Lower lobe of right lung (tissue), 2 donors: ENCODE results near the gene BCO1. TPM values are rescaled to one million over a fixed set of nuclear protein-coding genes. Genes with fewer than 3 reads are reported as not detected.

Experiments used
- ATAC-seq, 2 donors: fragments of 200-7000 bp; cut with Tn5 transposase; one replicate each; pipeline ENCODE4 v1.9.1; 2020 to 2022; ENCODE audit warnings: mild to moderate bottlenecking in 2 of 2, moderate library complexity in 2 of 2
- DNase-seq: peaks from one replicate; pipeline ENCODE4 v3.0.0-alpha.2; 2020
- H3K27ac ChIP-seq: fragments of 200-600 bp; one replicate; pipeline ENCODE4 v1.8.0; 2022
- H3K27me3 ChIP-seq: fragments of 200-600 bp; one replicate; pipeline ENCODE4 v1.8.0; 2022; ENCODE audit warnings: low read depth
- H3K36me3 ChIP-seq: fragments of 200-600 bp; one replicate; pipeline ENCODE4 v1.8.0; 2022; ENCODE audit warnings: mild to moderate bottlenecking
- H3K4me1 ChIP-seq: fragments of 200-600 bp; one replicate; pipeline ENCODE4 v1.8.0; 2022
- H3K4me3 ChIP-seq: fragments of 200-600 bp; one replicate; pipeline ENCODE4 v1.8.0; 2022; ENCODE audit warnings: mild to moderate bottlenecking
- H3K9me3 ChIP-seq: fragments of 200-600 bp; one replicate; pipeline ENCODE4 v1.8.0; 2022
- CTCF ChIP-seq: fragments of 200-600 bp; IDR thresholded peaks from one replicate; pipeline ENCODE4 v1.8.0; 2022; ENCODE audit warnings: antibody characterized with exemption, mild to moderate bottlenecking
- intact Hi-C: fragments of 100-400 bp; cut with DNase I; formaldehyde crosslinking; loops from one replicate; pipeline ENCODE4 v1.11.0; 2022
- total RNA-seq: library from RNA; stranded (reverse); fragmentation: NEBNext Ultra II Directional; extraction: Animal tissue kit (Norgen Biotek cat#: 25700); gene quantifications from one replicate; pipeline ENCODE4 v1.2.1, GENCODE V29; 2021
- donor health status: DM: no; HTN: yes; CAD: no; lungs with severe emphysema.

Gene BCO1
- total RNA-seq, 1 donor from 2014 or later, result 0.74 TPM

GRCh38 chr16:81201267-81201666 is 37.2 kb upstream of the BCO1 start:
- no peak for TF ChIP-seq CTCF
- Histone ChIP-seq H3K4me3 (no peak overlapping the region), H3K36me3 (no peaks in the 10 kb centered on the region), H3K27me3 (no peaks in the 10 kb centered on the region), H3K4me1 (no peaks in the 10 kb centered on the region), H3K9me3 (no peaks in the 10 kb centered on the region), H3K27ac (no peak overlapping the region)
- intact Hi-C loops, result no loop called here
- DNase-seq (no peak), ATAC-seq (no peak)

GRCh38 chr16:81204798-81205680 is 33.5 kb upstream of the BCO1 start:
- H3K4me1 ChIP-seq, result no peaks in the 10 kb centered on the region
- DNase-seq, result no peak
- intact Hi-C loops, result no loop called here

GRCh38 chr16:81207076-81207475 is 31.4 kb upstream of the BCO1 start:
- ATAC-seq (peak in 1 of 2 donors; percentile 52), DNase-seq (no peak)
- H3K4me1 ChIP-seq, result no peaks in the 10 kb centered on the region

More at GRCh38 chr16:81204798-81205680, 33.5 kb upstream of the BCO1 start:
- peak; percentile 58 for TF ChIP-seq CTCF
- H3K27me3 ChIP-seq, result no peaks in the 10 kb centered on the region
- H3K36me3 ChIP-seq, result no peaks in the 10 kb centered on the region
- no peaks in the 10 kb centered on the region for H3K9me3 ChIP-seq
- no peak overlapping the region for H3K27ac ChIP-seq
- ATAC-seq, result peak in 1 of 2 donors; percentile 46
- no peak overlapping the region for H3K4me3 ChIP-seq

GRCh38 chr16:81210807-81211206 is 27.7 kb upstream of the BCO1 start:
- TF ChIP-seq CTCF, result no peak
- no peak overlapping the region for H3K27ac ChIP-seq
- no peak for ATAC-seq
- H3K27me3 ChIP-seq, result peaks cover 6% of the 10 kb centered on the region
- intact Hi-C loops, result no loop called here
- no peaks in the 10 kb centered on the region for H3K36me3 ChIP-seq
- DNase-seq, result no peak
- no peak overlapping the region for H3K4me3 ChIP-seq
- no peaks in the 10 kb centered on the region for H3K4me1 ChIP-seq
- H3K9me3 ChIP-seq, result no peaks in the 10 kb centered on the region

More at GRCh38 chr16:81207076-81207475, 31.4 kb upstream of the BCO1 start:
- Histone ChIP-seq H3K9me3 (no peaks in the 10 kb centered on the region), H3K27me3 (peaks cover 6% of the 10 kb centered on the region), H3K4me3 (no peak overlapping the region), H3K36me3 (no peaks in the 10 kb centered on the region), H3K27ac (no peak overlapping the region)
- no peak for TF ChIP-seq CTCF
- intact Hi-C loops, result no loop called here

- Histone ChIP-seq H3K4me1 (no peaks in the 10 kb centered on the region), H3K27me3 (peaks cover 6% of the 10 kb centered on the region), H3K36me3 (no peaks in the 10 kb centered on the region), H3K4me3 (no peak overlapping the region), H3K27ac (no peak overlapping the region), H3K9me3 (no peaks in the 10 kb centered on the region)
- intact Hi-C loops, result no loop called here
- no peak for TF ChIP-seq CTCF
- ATAC-seq, result no peak
- DNase-seq, result no peak
Observed at GRCh38 chr16:81212830-81213465, 25.5 kb upstream of the BCO1 start.
